ENCODE results near the gene ARSH. TPM values are rescaled to one million over a fixed set of nuclear protein-coding genes. Genes with fewer than 3 reads are reported as not detected.
"Not testable (repeated sequence)": the region's sequence is repeated elsewhere in the genome, so short reads cannot be mapped to it uniquely, and the experiment has no call there.

ARSH gene, protein sequence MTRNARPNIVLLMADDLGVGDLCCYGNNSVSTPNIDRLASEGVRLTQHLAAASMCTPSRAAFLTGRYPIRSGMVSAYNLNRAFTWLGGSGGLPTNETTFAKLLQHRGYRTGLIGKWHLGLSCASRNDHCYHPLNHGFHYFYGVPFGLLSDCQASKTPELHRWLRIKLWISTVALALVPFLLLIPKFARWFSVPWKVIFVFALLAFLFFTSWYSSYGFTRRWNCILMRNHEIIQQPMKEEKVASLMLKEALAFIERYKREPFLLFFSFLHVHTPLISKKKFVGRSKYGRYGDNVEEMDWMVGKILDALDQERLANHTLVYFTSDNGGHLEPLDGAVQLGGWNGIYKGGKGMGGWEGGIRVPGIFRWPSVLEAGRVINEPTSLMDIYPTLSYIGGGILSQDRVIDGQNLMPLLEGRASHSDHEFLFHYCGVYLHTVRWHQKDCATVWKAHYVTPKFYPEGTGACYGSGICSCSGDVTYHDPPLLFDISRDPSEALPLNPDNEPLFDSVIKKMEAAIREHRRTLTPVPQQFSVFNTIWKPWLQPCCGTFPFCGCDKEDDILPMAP
- not detected for total RNA-seq

DNA sequence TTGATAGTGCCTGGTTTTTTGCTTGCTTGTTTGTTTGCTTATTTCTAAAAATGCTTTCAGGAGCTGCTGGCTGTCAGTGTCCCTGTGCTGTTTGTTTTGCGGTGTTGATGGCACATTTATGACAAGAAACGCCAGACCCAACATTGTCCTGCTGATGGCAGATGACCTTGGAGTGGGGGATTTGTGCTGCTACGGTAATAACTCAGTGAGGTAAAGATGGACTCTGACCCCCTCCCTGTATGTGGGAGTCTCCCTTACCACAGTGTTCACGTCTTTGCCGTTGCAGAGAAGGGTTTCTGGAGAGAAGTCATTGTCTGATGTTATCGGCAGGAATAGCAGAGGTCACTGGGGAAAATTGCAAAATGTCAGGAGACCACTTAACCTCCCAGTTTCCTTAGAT is at the start of gene ARSH:
ARSH (plus strand) TSS at position 52 of the 400 bp plus-strand sequence; CDS start at position 119, 67 bp downstream.
- Histone ChIP-seq H3K9me3 (peaks cover 6 to 24% of the 10 kb centered on the region in 2 donors), H3K27ac (no peak within 1 kb of the TSS), H3K4me1 (no peaks in the 10 kb centered on the region), H3K4me3 (no peak within 1 kb of the TSS), H3K36me3 (no peaks in the 10 kb centered on the region), H3K27me3 (no peaks in the 10 kb centered on the region)
- TF ChIP-seq, protein P1, sequence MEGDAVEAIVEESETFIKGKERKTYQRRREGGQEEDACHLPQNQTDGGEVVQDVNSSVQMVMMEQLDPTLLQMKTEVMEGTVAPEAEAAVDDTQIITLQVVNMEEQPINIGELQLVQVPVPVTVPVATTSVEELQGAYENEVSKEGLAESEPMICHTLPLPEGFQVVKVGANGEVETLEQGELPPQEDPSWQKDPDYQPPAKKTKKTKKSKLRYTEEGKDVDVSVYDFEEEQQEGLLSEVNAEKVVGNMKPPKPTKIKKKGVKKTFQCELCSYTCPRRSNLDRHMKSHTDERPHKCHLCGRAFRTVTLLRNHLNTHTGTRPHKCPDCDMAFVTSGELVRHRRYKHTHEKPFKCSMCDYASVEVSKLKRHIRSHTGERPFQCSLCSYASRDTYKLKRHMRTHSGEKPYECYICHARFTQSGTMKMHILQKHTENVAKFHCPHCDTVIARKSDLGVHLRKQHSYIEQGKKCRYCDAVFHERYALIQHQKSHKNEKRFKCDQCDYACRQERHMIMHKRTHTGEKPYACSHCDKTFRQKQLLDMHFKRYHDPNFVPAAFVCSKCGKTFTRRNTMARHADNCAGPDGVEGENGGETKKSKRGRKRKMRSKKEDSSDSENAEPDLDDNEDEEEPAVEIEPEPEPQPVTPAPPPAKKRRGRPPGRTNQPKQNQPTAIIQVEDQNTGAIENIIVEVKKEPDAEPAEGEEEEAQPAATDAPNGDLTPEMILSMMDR (IDR thresholded peaks at IDR 0.05), result no peak
- no peak for DNase-seq (ENCODE audit: low spot score)

DNA sequence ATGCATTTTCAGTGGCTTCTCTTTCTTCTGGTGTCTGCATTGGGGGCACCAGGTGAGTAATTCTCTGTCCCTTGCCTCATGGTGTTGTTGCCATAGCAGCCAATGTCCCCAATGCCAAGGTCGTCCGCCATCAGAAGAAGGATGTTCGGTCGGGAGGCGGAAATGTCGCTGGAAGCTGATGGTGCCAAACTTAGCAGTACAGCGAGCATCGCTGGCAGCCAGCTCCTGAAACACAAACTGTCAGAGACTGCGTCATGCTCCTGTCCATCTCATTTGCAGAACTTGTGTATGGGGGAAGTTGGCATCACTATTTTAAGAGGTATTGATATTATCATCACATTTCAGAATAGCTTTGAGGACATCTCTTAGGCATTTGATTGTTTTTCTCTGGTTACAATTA is 48.1 kb upstream of the ARSH start:
- no peaks in the 10 kb centered on the region for H3K36me3 ChIP-seq
- TF ChIP-seq, protein P1 (IDR thresholded peaks at IDR 0.05), result no peak
- no peaks in the 10 kb centered on the region for H3K27me3 ChIP-seq
- no peak for DNase-seq (ENCODE audit: low spot score)
- no peaks in the 10 kb centered on the region for H3K4me1 ChIP-seq
- no peak overlapping the region for H3K4me3 ChIP-seq
- no peak overlapping the region for H3K27ac ChIP-seq
- H3K9me3 ChIP-seq, result no peaks in the 10 kb centered on the region

GRCh38 chrX:2960861-2961515 is 45.4 kb upstream of the ARSH start:
- no peak for DNase-seq (ENCODE audit: low spot score)
- no peaks in the 10 kb centered on the region for H3K27me3 ChIP-seq
- no peaks in the 10 kb centered on the region for H3K9me3 ChIP-seq
- H3K4me3 ChIP-seq, result no peak overlapping the region
- no peaks in the 10 kb centered on the region for H3K4me1 ChIP-seq
- H3K27ac ChIP-seq, result no peak overlapping the region
- H3K36me3 ChIP-seq, result no peaks in the 10 kb centered on the region
- TF ChIP-seq, protein P1 (IDR thresholded peaks at IDR 0.05), result no peak

- DNase-seq (ENCODE audit: low spot score), result no peak
- H3K9me3 ChIP-seq, result no peaks in the 10 kb centered on the region
- no peaks in the 10 kb centered on the region for H3K27me3 ChIP-seq
- no peak overlapping the region for H3K4me3 ChIP-seq
- no peaks in the 10 kb centered on the region for H3K36me3 ChIP-seq
- no peak overlapping the region for H3K27ac ChIP-seq
- H3K4me1 ChIP-seq, result no peaks in the 10 kb centered on the region
- TF ChIP-seq, protein P1 (IDR thresholded peaks at IDR 0.05), result no peak
Measured at GRCh38 chrX:2962381-2962780, 44.0 kb upstream of the ARSH start.

GRCh38 chrX:2963449-2963848 is 42.9 kb upstream of the ARSH start:
- H3K27me3 ChIP-seq, result not testable (repeated sequence)

DNA sequence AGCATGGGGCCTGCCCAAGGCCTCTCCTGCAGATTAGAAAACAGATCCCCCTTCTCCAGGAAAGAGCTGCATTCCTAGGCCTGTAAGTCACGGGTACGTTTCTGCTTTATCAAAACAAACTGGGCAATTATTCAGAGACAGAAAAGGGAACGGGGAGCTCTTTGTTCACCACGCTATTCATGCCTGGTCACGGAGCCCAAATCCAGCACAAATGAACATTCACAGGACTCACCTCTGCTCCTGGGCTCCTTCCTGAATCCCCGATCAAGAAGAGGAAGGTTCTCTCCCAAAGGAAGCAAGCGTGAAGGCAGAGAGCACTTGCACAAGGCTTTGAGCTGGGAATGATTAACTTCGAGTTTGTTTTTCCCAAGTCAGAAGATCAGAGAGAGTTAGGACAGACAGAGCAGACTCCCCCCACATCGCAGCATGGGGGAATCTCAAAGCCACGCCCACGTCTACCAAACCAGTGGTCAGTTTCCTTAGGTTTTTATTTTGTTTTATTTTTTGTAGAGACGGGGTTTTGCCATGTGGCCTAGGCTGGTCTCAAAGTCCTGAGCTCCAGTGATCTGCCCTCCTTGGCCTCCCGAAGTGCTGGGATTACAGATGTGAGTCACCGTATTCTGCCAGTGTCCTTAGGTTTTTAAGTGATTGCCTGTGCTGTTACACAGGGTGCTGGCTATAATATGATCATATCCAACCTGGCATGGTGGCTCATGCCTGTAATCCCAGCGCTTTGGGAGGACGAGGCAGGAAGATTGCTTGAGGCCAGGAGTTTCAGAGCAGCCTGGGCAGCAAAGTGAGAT is 42.2 kb upstream of the ARSH start:
- H3K4me1 ChIP-seq; H3K27ac ChIP-seq; H3K27me3 ChIP-seq; DNase-seq (ENCODE audit: low spot score); H3K9me3 ChIP-seq; H3K36me3 ChIP-seq; H3K4me3 ChIP-seq: not testable (repeated sequence)

More at GRCh38 chrX:2963449-2963848, 42.9 kb upstream of the ARSH start:
- not testable (repeated sequence) for H3K9me3 ChIP-seq; H3K36me3 ChIP-seq; H3K4me1 ChIP-seq; H3K27ac ChIP-seq; H3K4me3 ChIP-seq; DNase-seq (ENCODE audit: low spot score)

Data from right atrium auricular region (tissue), 2 donors.